BJ (cell line): ENCODE results near the gene NSG1. TPM values are rescaled to one million over a fixed set of nuclear protein-coding genes. Genes with fewer than 3 reads are reported as not detected.

Experiments used
- CTCF ChIA-PET: fragments of 350-600 bp; formaldehyde crosslinking; extraction: SDS; loops from one replicate; lab custom pipeline; 2021; ENCODE audit warnings: antibody characterized with exemption, inconsistent platforms; lab: Yijun Ruan, JAX
- POLR2A ChIA-PET: fragments of 300-600 bp; sonication (Branson Sonifier 250); formaldehyde crosslinking; extraction: SDS; loops from one replicate; lab custom pipeline; 2021; ENCODE audit warnings: antibody characterized with exemption; lab: Charles Lee
- DNase-seq: peaks from one replicate; pipeline ENCODE4 v3.0.0-alpha.2; 2011; ENCODE audit warnings: low read depth
- H3K27me3 ChIP-seq: 2 replicates; pipeline ENCODE4 v1.6.0; 2011; ENCODE audit warnings: low read length; ENCODE audit not compliant: control insufficient read depth, insufficient read depth
- H3K36me3 ChIP-seq: 2 replicates; pipeline ENCODE4 v1.5.1; 2011; ENCODE audit warnings: low read length; ENCODE audit not compliant: control insufficient read depth, insufficient read depth
- H3K4me3 ChIP-seq: 2 replicates; pipeline ENCODE4 v1.5.1; 2011; ENCODE audit warnings: low read depth, mild to moderate bottlenecking, control low read depth, low read length
- polyA plus RNA-seq: library from polyadenylated mRNA; depleted of rRNA; stranded (reverse); fragments of >200 nt; gene quantifications from 2 replicates; pipeline ENCODE4 v1.2.3, GENCODE V29; 2011
- TF ChIP-seq, protein P1 (sequence below): IDR thresholded peaks from 2 replicates; pipeline ENCODE4 v1.5.1; 2011; ENCODE audit warnings: low read depth, mild to moderate bottlenecking, control low read depth, inconsistent platforms, low read length, moderate library complexity; ENCODE audit not compliant: insufficient read depth

The NSG1 gene
- polyA plus RNA-seq, 1 experiment = 0.17 TPM

- Histone ChIP-seq H3K4me3 (no peak overlapping the region), H3K27me3 (peaks cover 38% of the 10 kb centered on the region), H3K36me3 (no peaks in the 10 kb centered on the region)
- no peak for DNase-seq
- ChIA-PET POLR2A (no interaction called here), CTCF (no interaction called here)
- TF ChIP-seq, protein P1, sequence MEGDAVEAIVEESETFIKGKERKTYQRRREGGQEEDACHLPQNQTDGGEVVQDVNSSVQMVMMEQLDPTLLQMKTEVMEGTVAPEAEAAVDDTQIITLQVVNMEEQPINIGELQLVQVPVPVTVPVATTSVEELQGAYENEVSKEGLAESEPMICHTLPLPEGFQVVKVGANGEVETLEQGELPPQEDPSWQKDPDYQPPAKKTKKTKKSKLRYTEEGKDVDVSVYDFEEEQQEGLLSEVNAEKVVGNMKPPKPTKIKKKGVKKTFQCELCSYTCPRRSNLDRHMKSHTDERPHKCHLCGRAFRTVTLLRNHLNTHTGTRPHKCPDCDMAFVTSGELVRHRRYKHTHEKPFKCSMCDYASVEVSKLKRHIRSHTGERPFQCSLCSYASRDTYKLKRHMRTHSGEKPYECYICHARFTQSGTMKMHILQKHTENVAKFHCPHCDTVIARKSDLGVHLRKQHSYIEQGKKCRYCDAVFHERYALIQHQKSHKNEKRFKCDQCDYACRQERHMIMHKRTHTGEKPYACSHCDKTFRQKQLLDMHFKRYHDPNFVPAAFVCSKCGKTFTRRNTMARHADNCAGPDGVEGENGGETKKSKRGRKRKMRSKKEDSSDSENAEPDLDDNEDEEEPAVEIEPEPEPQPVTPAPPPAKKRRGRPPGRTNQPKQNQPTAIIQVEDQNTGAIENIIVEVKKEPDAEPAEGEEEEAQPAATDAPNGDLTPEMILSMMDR = no peak
Measured at GRCh38 chr4:4388311-4388790, 1.4 kb downstream of the NSG1 start.

DNA sequence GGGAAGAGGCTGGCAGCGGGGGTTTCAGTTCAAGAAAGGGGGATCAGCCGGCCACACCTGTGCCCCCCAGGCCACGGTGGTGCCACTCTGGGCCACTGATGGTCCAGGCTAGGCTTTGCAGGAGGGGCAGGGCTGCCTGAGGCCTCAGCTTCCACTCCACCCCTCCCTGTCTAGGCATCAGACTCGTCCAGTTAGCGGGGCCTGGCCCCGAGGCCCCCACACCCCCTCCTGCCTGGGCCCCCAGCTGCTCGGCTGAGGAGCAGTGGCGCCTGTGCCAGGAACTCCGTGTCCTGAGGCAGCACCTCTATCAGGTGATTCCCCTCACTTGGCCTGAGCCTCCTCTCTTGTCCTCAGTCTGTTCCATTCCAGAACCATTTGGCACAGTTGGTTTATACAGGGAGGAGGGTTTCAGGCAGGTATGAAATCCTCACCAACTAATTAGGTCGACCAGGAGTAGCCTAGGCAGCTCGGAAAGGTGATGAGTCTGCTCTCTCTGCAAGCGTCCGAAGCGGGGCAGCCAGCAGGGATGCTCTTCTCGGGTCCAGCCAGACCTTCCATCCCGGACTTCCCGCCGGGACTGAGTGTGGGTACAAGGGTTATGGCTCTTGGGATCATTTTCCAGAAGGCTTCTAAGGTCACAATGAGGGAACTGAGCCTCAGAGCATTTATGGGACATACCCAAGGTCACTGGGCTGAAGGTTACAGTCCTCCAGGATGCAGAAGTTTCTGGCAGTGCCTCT is 2.1 kb downstream of the NSG1 start:
- Histone ChIP-seq H3K36me3 (no peaks in the 10 kb centered on the region), H3K4me3 (no peak overlapping the region), H3K27me3 (peaks cover 38% of the 10 kb centered on the region)
- DNase-seq = no peak
- CTCF ChIA-PET = no interaction called here
- TF ChIP-seq, protein P1 = no peak
- POLR2A ChIA-PET = no interaction called here

DNA sequence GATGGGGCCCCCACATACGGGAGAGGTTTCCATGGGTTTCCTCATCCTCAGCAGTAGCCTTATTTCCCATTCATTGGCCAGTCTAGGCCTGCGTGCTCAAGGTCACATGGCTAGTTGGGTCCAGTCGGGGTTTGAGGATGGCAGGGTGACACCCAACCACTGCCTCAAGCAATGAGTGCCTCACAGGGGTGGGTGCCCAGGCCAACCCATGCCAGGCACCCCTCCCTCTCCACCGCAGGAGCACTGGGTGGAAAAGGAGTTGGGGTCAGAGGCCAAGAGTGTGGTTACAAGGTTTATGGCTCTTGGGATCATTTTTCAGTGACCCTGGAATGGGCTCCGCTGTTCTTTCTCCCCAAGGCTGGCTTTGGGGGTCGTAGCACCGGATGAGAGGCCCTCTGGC is 3.1 kb downstream of the NSG1 start:
- DNase-seq = no peak
- Histone ChIP-seq H3K4me3 (no peak overlapping the region), H3K36me3 (no peaks in the 10 kb centered on the region), H3K27me3 (peaks cover 34% of the 10 kb centered on the region)
- TF ChIP-seq, protein P1 = no peak
- POLR2A ChIA-PET = no interaction called here
- CTCF ChIA-PET = no interaction called here

DNA sequence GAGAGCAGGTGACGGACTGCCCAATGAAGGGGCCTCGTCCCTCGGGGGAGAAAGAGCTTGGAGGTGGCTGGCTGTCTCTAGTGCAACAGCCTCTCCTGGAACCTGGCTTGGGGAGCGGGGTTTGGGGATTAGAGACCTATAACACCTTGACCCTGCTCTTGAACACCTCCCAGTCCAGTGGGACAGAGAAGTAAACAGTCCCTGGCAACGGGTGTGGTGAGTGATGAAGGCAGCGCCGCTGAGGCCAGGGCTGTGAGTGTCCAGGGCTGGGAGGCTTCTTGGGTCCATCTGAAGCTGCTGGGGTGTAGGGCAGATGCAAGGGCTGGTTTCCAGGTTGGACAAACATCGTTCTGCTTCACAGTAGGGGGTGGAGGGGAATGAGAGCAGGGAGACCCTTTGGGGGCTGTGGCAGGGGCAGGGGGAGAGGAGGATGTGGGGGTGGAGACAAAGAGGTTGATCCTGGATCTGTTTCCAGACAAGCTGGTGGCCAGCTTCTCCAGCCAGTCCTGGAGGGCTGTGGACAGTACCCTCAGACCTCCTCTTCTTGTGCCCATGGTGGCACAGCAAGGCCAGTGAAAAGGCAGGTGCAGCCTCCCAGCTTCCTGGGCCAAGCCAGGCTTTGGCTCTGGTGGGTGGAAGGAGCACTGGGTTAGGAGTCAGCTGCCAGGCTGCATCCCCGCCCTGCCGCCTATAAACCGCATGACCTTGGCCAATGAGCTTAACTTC is 3.8 kb downstream of the NSG1 start:
- TF ChIP-seq, protein P1 = no peak
- peaks cover 36% of the 10 kb centered on the region for H3K27me3 ChIP-seq
- no peaks in the 10 kb centered on the region for H3K36me3 ChIP-seq
- DNase-seq = no peak
- CTCF ChIA-PET = no interaction called here
- H3K4me3 ChIP-seq = no peak overlapping the region
- POLR2A ChIA-PET = no interaction called here

DNA sequence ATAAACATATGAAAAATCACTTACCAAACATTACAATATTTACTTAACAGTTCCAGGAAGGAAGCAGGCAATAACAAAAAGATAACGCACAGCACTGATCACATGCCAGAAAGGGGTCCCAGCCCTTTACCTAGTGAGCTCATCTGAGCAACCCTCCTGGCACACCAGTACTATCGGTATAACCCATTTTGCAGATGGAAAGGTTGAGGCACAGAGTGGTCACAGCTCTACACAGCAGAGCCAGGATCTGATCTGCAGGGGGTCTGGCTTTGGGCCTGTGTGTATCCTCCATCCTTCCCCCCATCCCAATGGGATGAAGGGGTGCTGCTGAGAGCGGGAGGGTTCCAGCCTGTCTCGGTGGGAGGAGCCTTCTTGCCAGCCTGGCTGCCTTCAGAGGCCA is 5.0 kb downstream of the NSG1 start:
- Histone ChIP-seq H3K27me3 (peaks cover 37% of the 10 kb centered on the region), H3K36me3 (no peaks in the 10 kb centered on the region)

More for the DNA sequence above, 5.0 kb downstream of the NSG1 start:
- no peak for DNase-seq
- TF ChIP-seq, protein P1 = no peak
- H3K4me3 ChIP-seq = no peak overlapping the region
- CTCF ChIA-PET = no interaction called here
- POLR2A ChIA-PET = no interaction called here
